Esophagus squamous epithelium (tissue), 4 donors: ENCODE data around the gene MAP2K5.

Source experiments
- CTCF ChIP-seq, 6 experiments: fragments of 450-650 bp in 4 of 6; fragments of 200-600 bp in 2 of 6; sonication (generic) in 2 of 6; IDR thresholded peaks; one replicate each; pipeline ENCODE4 v1.5.1; 2016 to 2019; ENCODE audit warnings: antibody characterized with exemption in 6 of 6, mild to moderate bottlenecking in 4 of 6, moderate library complexity in 4 of 6
- POLR2A ChIP-seq, 4 donors: fragments of 450-650 bp; IDR thresholded peaks; one replicate each; pipeline ENCODE4 v1.6.1; 2017; ENCODE audit warnings: antibody characterized with exemption in 4 of 4, mild to moderate bottlenecking in 4 of 4, moderate library complexity in 3 of 4

GRCh38 chr15:67738056-67738455, 195.6 kb downstream of the MAP2K5 start:
- no peak for TF ChIP-seq POLR2A (IDR thresholded peaks at IDR 0.05)
- TF ChIP-seq CTCF (IDR thresholded peaks at IDR 0.05): no peak
